GM13976 (cell line): Measurements from ENCODE around the gene PCGF1.

Experiments used
- DNase-seq: peaks from one replicate; pipeline ENCODE4 v3.0.0; 2012; ENCODE audit warnings: low spot score
- in situ Hi-C: fragments of 300-500 bp; cut with MboI; formaldehyde crosslinking; loops from one replicate; pipeline ENCODE4 v1.12.0; 2022; ENCODE audit warnings: low sequenced_read_pairs, mixed read lengths, inconsistent platforms; ENCODE audit not compliant: unreplicated experiment
- TF ChIP-seq, protein P1 (sequence below): IDR thresholded peaks from 2 replicates; pipeline ENCODE4 v1.5.1; 2012; ENCODE audit warnings: borderline replicate concordance, mild to moderate bottlenecking; ENCODE audit not compliant: insufficient read depth; ENCODE audit errors: extremely low read depth, missing control alignments, control extremely low read depth

Gene PCGF1

GRCh38 chr2:74538881-74539339 lies 31.4 kb upstream of the PCGF1 start:
- DNase-seq = peak; percentile 60
- in situ Hi-C loops = loop anchor here (10.0 kb wide), 1 partner anchor 46 kb away; no protein-coding TSS in a partner anchor
- TF ChIP-seq, protein P1, sequence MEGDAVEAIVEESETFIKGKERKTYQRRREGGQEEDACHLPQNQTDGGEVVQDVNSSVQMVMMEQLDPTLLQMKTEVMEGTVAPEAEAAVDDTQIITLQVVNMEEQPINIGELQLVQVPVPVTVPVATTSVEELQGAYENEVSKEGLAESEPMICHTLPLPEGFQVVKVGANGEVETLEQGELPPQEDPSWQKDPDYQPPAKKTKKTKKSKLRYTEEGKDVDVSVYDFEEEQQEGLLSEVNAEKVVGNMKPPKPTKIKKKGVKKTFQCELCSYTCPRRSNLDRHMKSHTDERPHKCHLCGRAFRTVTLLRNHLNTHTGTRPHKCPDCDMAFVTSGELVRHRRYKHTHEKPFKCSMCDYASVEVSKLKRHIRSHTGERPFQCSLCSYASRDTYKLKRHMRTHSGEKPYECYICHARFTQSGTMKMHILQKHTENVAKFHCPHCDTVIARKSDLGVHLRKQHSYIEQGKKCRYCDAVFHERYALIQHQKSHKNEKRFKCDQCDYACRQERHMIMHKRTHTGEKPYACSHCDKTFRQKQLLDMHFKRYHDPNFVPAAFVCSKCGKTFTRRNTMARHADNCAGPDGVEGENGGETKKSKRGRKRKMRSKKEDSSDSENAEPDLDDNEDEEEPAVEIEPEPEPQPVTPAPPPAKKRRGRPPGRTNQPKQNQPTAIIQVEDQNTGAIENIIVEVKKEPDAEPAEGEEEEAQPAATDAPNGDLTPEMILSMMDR = no peak

GRCh38 chr2:74537140-74537539 lies 29.6 kb upstream of the PCGF1 start:
- in situ Hi-C loops = loop anchor here (10.0 kb wide), 1 partner anchor 48 kb away; no protein-coding TSS in a partner anchor
- TF ChIP-seq, protein P1 = no peak
- no peak for DNase-seq

GRCh38 chr2:74536166-74536950 lies 28.9 kb upstream of the PCGF1 start:
- in situ Hi-C loops = loop anchor here (10.0 kb wide), 1 partner anchor 48 kb away; no protein-coding TSS in a partner anchor
- no peak for DNase-seq
- TF ChIP-seq, protein P1 = no peak

- TF ChIP-seq, protein P1 = no peak
- in situ Hi-C loops = loop anchor here (10.0 kb wide), 1 partner anchor 49 kb away; no protein-coding TSS in a partner anchor
- DNase-seq = no peak
Measured at GRCh38 chr2:74535440-74535965, 28.0 kb upstream of the PCGF1 start.

DNA sequence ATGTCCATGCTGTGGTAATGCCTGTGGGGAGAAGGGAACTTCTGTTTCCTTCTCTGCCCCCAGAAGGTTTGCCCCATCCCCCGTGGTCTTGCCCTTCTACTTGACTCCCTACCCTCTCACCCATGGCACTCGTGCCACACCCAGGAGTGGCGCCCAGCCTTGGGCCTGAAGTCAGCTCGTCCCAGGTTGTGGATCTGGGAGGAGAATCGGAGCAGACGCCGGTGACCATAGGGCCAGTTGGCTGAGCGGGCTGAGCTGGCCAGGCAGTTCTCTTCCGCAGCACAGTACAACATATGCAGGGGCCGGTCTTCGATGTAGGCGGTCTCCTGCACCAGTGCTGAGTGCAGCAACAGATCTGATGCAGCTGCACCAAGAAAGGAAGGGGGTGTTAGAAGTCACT lies 26.9 kb upstream of the PCGF1 start:
- no peak for DNase-seq
- in situ Hi-C loops = loop anchor here (10.0 kb wide), 1 partner anchor 50 kb away; no protein-coding TSS in a partner anchor
- TF ChIP-seq, protein P1 = no peak

- TF ChIP-seq, protein P1 = no peak
- in situ Hi-C loops = loop anchor here (10.0 kb wide), 1 partner anchor 51 kb away; no protein-coding TSS in a partner anchor
Measured at GRCh38 chr2:74533464-74533863, 26.0 kb upstream of the PCGF1 start.

More at GRCh38 chr2:74533464-74533863, 26.0 kb upstream of the PCGF1 start:
- no peak for DNase-seq
